Measurements from ENCODE around the gene C3orf20.

Gene C3orf20

DNA sequence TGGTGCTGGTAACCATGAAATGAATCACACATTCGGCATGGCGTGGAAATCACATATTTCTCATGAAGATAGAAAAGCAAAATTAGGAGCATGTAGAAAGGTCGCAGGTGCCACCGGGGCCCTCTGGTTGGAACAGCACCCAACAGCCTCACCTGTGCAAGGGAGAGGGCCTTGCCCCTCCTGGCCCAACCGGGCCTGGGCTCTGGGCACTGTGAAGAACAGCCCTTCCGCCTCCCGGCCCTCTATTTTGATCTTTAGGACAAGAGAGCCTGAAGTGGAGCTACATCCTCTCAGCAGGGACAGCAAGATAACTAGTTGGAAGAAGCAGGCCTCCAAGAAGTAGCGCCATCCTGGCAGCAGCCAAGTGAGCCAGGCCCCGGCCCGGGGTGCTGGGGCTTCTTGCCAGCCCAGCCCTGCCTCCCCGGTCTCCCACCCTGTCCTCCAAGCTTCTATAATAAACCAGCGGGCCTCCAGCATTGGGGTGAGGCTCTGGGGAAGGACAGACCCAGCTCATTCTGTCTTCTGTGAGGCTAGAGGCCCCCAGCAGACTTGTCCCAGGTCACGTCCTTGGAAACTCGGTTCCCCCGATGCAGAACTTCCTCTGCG is 97.7 kb downstream of the C3orf20 start:
- no peak for FAIRE-seq
- no peak for DNase-seq (ENCODE audit: low spot score)

DNA sequence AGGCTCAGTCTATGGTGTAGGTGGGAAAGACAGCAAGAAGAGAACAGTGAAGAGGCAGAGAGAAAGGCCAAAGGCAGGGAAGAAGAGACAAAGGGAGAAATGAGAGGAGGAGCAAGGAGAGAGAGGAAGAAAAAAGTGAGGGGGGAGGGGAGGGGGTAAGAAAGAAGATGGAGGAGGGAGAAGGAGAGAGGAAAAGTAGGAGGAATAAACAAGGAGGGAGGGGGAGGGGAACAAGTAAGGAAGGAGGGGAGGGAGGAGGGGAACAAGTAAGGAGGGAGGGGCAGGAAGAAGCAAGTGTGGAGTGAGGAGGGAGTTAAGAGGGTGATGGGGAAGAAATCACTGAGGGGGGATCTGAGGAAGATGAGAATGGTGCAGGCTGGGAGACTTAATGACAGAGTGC is 98.3 kb downstream of the C3orf20 start:
- DNase-seq (ENCODE audit: low spot score) (no peak), FAIRE-seq (no peak)

DNA sequence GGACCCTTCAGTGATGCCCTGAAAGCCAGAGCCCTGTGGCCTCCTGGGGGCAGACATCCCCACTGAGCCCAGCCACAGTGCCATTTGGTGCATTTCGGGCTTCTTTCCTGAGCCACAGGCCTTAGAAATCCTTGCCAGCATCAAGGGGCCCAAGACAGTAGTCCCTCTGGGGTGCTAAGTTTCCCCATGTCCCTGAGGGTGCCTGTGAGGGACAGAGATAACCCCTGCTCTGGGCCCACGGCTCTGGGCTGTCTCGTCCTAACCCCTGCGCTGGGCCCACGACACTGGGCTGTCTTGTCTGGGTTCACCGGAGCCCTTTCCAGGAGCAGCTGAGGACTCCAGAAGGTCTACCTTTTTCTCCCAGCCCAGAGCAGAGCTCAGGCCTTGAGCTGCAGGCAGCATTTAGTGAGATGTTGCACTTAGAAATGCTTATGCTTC is 98.8 kb downstream of the C3orf20 start:
- FAIRE-seq (no peak), DNase-seq (ENCODE audit: low spot score) (no peak)

DNA sequence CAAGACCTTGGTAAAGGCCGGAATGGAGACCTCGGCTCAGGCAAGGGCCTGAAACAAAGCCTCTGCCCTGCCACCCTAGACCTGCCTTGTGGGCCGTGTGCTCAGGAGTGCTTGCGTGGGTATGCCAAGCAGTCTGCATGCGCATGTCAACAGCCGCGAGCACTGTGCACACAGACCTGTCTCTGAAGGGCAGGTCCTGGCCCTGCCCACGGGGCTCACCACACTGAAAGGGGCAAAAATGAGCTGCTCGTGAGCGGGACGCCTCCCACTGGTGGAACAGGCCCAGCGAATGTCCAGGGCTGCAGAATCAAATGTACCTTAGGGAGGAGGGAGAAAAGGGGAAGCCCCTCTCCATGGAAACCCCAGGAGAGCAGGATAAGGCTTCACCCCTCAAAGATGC is 99.5 kb downstream of the C3orf20 start:
- DNase-seq (ENCODE audit: low spot score): no peak
- peak; percentile 9 for FAIRE-seq

DNA sequence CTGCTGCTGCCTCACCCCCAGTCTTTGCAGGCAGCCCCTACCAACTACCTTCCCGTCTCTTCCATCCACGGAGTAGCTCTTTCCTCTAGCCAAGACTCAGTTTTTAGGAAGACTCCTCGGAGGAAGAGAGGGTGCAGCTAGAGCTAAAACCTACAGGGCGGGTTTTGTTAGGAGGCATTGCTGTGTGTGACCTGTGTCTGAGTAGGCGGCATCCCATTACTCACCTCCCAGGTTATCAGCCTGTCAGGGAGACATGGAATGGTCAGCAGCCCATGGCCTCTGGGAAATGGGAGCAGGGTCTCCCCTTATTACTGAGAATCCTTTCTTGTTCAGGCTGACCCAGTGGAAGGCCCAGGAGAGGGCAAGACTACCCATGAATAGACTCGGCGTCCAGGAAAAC is 100.1 kb downstream of the C3orf20 start:
- FAIRE-seq (no peak), DNase-seq (ENCODE audit: low spot score) (no peak)

DNA sequence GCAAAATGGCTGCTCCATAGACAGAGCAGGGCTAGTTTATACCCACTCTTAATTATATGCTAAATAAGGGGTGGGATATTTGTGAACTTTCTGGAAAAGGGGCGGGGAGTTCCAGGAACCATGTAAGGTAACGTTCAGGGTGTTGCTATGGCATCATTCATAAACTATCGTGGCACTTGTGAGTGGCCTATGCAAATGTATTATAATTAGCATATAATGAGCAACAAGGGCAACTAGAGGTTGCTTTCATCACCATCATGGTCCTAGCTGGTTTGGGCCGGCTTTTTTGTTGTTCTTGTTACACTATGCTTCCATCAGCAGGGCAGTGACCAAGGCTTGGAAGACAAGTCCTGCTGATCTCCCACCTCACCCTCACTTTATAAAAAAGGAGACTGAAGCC is 100.6 kb downstream of the C3orf20 start:
- FAIRE-seq (no peak), DNase-seq (ENCODE audit: low spot score) (no peak)

DNA sequence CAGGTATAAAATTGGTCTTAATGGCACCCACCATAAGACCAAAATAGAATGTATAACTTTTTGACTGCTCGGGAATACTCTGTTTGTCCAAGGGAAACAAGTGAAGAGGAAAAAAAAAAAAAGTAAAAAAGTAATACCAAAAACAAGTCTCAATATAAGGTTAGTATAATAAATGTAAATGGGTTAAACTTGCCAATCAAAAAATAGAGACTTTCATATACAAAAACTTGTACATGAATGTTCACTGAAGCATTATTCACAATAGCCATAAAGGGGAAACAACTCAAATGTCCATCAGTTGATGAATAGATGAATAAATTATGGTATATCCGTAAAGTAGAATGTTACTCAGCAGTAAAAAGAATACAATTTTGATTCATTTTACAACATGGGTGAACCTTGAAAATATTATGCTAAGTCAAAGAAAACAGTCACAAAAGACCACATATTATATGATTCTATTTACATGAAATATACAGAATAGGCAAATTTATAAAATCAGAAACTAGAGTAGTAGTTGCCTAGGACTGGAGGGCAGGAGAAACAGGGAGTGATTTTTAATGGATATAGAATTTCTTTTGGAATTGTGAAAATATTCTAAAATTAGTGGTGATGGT is 104.2 kb downstream of the C3orf20 start:
- DNase-seq (ENCODE audit: low spot score) (no peak), FAIRE-seq (no peak)

DNA sequence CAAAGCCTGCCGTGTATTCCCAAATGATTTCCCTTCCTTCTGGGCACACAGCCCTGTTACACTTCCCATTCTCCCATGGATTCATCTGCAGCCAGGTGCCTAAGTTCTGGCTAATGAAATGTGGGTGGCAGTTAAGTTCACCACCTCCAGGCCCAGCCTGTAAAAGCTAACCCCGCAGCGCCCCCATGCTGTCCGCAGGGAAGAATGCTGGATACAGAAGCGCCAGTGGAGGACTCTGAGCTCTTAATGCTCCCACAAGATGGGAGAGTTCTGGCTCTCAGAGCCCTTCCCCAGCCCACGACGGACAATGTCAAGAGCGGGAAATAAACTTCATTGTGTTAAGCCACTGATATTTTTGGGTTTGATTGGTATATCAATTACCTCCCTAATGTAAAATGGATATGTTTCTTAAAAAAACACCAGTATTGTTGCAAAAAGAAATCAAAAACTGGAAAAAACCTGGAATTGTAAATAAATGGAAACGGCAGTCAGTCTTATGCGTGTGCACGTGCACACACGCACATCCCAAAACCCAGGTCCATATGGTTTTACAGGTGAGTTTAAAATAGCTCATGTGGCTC is 106.1 kb downstream of the C3orf20 start:
- peak; percentile 75 for DNase-seq (ENCODE audit: low spot score)
- FAIRE-seq: no peak

DNA sequence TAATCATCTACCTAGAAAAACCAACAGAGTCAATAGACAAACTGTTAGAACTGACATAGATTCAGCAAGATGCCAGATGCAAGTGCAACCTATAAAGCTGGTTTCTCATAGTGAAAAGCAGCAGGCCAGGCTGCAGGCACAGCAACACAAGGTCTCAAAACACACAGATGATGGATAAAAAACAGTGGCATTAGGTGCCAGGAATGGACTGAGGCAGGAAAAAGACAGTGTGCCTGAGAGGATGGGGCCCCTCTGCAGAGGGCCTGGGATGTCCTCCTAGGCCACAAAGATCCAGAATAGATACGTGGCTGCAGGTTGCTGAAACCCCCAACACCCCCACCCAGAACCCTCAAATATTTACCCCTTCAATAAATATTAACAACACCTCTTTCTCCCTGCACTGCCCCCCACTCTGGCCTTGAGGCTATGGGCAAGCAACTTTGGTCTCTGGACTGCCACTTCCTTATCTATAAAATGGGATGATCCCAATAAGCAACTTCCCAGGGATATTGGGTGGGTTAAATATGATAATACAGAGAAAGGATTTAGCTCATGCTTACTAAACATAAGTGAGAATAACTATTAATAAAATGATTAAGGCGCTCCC is 108.6 kb downstream of the C3orf20 start:
- FAIRE-seq: no peak
- no peak for DNase-seq (ENCODE audit: low spot score)

DNA sequence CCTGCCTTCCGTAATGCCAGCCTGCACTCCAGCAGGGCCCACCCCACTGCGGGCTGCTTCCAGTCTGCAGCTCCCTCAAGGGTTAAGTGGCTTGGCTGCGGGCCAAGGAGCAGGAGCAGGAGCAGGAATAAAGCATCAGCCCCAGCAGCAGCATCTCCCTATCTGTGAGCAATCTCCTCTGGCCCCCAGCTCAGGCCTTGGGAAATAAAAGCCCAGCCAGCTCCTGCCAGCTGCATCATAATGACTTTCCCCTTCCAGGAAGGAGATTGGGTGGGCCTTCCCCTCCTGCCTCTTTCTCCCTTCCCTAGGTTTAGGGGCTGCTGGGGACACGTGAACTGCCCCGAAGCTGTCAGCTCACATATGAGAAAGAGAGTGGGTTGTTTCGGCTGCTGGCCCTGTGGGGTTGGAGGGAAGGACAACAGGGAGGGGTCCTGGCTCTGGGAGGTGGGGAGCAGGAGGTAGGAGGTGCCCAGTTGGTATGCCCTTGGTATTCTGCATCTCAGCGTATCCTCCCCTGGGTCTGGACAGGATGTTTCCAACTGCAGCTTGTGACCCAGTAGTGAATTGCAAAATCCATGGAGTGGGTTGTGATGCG is 109.2 kb downstream of the C3orf20 start:
- DNase-seq (ENCODE audit: low spot score): no peak
- no peak for FAIRE-seq

DNA sequence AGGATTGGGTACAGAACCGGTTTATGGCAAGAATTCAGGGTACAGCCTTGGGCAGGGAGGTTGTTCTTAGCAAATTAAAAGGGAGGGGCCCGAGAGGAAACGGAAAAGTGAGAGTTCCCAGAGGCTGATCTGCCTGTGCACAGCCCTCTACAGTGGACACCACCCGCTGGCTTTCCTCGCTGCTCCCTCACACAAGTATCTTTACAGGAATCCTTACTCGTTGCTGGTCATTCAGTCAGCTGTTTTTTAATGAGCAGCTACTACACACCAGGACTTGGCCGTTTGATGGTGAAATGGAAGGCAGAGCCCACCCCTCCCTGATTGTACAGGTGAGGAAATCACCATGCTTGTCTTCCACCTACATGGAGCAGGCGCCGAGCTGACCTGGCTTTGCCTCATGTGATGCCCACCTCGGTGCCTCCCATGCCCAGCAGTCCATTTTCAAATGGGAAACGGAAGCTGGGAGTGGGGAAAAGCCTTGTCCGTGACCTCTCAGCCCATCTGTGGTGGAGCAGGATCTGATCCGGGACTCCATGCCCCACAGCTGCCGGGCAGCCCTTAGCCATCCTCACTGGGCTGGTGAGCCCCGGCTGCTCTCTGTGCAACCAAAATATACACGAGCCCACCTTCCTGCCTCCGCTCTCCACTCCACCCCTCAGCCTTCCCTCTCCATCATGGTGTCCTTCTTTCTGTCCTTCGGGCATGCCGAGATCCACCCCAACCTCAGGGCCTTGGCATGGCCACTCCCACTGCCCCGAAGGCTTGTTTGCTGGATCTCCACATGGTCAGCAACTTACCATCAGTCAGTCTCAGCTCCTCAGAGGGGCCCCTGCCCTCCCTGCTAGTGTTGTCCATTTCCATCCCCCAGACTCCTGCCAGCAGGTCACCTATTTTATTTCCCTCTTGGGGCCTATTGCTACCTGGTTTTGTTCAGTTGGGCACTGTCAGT is 110.5 kb downstream of the C3orf20 start:
- FAIRE-seq (no peak), DNase-seq (ENCODE audit: low spot score) (no peak)

DNA sequence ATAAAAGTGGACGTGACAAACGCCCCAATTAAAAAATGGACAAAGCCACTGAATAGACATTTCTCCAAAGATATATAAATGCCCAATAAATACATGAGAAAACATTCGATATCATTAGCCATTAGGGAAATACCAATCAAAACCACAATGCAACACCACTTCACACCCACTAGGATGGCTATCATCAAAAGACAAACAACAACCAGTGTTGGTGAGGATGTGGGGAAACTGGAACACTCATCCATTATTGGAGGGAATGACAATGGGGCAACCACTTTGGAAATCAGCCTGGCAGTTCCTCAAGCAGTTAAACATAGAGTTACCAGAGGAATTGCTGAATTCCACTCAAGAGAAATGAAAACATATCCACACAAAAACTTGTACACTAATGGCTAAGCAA is 111.4 kb downstream of the C3orf20 start:
- FAIRE-seq: no peak
- DNase-seq (ENCODE audit: low spot score): no peak

DNA sequence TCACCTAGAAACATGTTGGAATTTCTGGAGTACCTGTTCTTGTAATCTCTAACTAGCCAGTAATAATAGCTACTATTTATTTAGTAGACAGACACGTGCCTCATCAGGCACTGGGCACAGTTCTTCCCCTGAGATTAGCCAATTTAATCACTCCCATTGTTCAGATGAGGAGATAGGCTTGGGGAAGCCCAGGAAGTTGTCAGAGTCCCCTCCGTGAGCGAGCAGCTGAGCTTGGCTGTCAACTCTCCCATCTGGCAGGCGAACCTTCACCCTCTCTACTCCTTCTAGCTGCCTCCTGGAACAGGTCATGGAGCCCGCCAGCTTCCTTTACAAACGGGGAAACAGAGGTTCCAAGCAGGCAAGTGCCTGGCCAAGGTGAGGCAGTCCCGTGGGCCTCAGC is 112.7 kb downstream of the C3orf20 start:
- DNase-seq (ENCODE audit: low spot score): no peak
- FAIRE-seq: no peak

DNA sequence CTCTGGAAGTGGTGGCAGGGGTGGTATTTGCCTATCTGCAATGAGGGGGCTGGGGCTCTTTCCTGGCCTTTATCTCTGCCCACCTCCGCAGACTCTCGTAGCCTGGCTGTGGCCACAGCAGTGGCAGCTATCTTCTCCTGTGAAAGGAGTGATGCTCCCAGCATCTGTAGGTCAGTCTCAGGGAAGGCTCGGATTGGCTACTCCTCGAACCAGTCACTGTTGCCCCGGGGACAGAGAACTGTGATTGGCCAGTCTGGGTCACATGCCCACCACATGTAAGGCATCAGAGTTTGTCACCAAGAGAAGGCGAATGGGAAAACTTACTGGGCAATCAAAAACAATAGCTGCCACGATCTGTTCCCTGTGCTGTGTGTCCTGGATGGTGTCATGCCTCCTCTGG is 113.7 kb downstream of the C3orf20 start:
- FAIRE-seq (no peak), DNase-seq (ENCODE audit: low spot score) (no peak)

DNA sequence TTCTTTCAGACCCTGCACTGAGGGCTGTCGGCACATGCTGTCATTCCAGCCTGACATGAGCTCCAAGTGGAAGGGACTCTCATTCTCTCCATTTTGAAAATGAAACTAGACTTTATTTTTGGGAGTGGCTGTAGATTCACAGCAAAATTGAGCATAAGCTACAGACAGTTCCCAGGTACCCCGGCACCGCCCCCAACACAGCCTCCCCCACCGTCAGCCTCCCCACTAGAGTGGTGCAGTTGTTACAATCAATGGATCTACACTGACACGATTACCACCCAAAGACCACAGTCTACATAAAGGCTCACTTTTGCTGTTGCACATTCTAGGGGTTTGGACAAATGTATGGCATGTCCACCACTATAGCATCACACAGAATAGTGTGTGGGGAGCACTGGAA is 114.3 kb downstream of the C3orf20 start:
- FAIRE-seq: no peak
- no peak for DNase-seq (ENCODE audit: low spot score)

DNA sequence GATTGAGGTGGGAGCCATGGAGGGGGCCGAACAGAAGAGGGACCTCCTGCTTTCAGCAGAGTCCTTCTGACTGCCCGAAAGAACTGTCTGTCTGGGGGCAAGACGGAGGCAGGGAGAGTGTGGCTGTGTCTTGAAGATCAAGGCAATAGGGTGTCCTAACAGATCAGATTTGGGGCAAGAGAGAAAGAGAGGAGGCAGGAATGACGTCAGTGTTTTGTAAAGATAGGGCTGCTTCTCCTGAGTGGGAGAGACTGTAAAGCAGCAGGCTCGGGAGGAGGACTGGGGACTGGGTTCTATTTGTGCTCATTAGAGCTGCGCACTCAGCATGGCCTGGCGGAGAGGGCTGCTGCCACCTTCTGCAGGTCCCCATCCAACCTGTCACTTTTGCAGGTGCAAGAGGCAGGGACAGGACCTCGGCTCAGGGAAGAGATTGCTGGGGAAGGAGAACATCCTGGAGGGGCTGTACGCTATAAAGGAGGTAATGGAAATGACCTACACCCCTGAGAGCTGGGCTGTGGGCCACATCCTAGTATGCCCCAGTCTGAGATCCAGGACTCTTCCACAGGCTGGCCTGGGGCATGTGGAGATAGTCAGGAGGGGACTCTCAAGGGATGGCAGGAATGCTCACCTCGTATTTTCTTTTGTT is 114.8 kb downstream of the C3orf20 start:
- DNase-seq (ENCODE audit: low spot score) (no peak), FAIRE-seq (no peak)

DNA sequence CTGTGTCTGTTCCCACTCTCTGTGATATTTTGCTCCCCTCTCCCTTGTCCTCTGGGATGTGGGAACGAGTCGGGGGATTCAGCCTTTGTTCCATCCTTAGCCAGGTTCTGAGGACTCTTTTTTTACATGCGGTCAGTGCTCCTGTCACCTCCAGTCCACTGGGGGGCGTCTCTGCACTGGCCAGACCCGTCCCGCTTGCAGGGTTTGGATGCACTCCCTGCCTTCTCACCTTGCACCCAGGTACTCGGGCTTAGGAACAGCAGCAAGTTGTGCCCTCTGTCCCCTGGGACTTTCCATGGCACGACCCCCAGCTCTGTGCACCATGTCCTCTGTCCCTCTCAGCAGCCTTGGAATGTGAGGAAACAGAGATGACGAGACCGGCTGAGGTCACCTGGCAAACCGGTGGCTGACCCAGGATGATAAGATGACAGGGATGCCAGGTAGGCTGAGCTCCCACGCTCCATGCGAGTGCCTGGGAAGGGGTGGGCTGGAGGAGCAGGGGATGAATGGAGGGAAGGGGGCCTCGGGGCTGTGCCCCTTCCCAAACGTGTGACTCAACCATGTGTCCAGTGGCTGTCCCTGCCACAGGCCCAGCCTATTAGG is 116.5 kb downstream of the C3orf20 start:
- FAIRE-seq (peak; percentile 72), DNase-seq (ENCODE audit: low spot score) (peak; percentile 81)

DNA sequence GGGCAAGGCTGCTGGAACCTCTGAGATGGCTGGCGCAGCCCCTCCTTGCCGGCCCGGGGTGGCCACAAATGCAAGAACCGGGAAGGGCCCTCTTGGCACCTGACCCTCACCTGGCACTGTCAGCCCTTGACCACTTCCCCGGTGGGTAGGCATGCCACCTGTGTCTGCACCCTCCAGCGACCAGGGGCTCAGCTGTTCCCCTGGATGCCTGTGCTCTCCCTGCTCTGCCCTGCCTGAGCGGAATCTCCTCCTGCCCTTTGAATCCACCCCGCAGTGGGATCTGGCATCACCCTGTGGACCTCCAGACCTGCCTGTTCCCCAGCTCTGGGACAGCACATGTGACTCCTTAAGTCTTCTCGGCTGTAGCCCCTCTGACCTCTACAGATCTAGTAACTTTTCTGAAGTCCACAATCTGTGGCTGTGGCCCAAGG is 117.8 kb downstream of the C3orf20 start:
- no peak for DNase-seq (ENCODE audit: low spot score)
- no peak for FAIRE-seq

DNA sequence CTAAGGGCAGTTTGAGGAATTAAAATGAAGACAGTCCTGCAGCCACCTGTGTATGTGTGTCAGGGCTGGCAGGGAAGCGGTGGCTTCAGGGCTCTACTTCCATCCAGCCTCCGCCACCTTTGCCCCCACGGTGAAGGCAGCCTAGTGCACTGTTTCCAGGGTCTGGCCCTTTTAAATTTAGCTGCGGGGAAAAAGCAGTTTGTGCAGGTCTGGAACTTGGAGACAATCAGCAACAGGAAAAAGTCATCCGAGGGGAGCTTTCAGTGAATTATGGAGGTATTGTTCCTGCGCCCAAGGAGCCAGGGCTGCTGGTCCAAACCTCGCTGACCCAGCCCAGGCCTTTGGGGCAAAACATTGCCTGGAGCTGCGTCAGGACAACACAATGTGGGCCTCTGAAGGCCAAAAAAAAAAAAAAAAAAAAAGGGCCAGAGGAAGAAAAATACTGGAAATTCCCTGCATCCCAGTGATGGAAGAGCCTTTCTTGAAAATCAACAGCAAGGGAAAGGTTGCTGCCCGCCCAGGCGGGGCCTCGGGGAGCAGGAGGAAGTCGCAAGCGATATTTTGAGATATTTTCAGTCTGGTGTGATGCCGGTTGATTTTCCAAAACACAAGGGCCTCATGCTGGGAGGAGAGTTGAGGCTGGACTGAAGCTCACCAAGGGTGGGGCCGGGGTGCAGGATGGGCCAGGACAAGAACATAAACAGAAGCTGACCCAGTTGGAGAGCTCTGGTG is 118.4 kb downstream of the C3orf20 start:
- DNase-seq (ENCODE audit: low spot score): no peak
- FAIRE-seq: no peak

DNA sequence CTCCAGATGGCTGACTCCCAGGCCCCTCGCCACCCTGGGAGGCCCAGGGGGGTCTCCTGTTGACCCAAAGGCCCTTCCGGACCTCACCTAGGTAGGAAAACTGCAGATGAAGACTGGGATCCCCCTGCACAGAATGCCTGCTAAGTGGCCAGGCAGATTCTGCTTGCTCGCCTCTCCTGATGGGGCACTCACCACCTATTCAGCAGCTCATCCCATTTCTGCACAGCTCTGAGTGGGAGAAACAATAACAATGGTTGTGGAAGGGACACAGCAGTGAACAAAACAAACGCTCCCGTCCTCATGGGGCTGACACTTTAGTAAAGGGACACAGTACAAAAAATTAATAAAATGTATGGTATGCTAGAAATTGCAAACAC is 118.9 kb downstream of the C3orf20 start:
- no peak for DNase-seq (ENCODE audit: low spot score)
- no peak for FAIRE-seq

Data from urothelium cell line (cell line).